Measurements from ENCODE around the gene MAST4. TPM values are rescaled to one million over a fixed set of nuclear protein-coding genes. Genes with fewer than 3 reads are reported as not detected.

Gene MAST4
- total RNA-seq, 1 donor from 2014 or later: 11.3 TPM

DNA sequence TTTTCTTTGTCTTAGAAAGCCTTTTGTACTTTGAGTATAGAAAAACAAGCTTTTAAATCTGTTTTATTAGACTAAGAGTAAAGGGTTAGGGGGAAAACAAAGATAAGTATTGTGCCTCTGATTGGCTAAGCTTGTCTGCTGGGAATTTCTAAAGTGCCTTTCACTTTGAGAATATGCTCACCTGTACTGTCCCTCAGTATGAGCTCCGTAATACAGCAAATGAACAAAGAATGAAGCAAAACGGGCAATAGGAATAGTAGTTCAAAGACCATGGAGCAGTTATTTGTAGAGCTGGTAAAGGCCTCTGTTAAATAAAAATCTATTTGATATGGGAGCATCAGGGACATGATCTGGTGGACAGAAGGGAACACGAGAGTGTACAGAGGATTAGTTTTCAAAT, 277.8 kb downstream of the MAST4 start:
- DNase-seq (ENCODE audit: low spot score): no peak
- TF ChIP-seq, protein P1, sequence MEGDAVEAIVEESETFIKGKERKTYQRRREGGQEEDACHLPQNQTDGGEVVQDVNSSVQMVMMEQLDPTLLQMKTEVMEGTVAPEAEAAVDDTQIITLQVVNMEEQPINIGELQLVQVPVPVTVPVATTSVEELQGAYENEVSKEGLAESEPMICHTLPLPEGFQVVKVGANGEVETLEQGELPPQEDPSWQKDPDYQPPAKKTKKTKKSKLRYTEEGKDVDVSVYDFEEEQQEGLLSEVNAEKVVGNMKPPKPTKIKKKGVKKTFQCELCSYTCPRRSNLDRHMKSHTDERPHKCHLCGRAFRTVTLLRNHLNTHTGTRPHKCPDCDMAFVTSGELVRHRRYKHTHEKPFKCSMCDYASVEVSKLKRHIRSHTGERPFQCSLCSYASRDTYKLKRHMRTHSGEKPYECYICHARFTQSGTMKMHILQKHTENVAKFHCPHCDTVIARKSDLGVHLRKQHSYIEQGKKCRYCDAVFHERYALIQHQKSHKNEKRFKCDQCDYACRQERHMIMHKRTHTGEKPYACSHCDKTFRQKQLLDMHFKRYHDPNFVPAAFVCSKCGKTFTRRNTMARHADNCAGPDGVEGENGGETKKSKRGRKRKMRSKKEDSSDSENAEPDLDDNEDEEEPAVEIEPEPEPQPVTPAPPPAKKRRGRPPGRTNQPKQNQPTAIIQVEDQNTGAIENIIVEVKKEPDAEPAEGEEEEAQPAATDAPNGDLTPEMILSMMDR (IDR thresholded peaks at IDR 0.05): no peak
- Mint-ChIP-seq H3K27me3 (ENCODE audit: low read depth) (no peaks in the 10 kb centered on the region), H3K4me3 (ENCODE audit: unreplicated experiment) (no peak overlapping the region), H3K9me3 (ENCODE audit: low read depth) (no peaks in the 10 kb centered on the region), H3K27ac (ENCODE audit: unreplicated experiment) (no peak overlapping the region), H3K36me3 (ENCODE audit: low read depth) (no peaks in the 10 kb centered on the region), H3K4me1 (ENCODE audit: low read depth) (peaks cover 17% of the 10 kb centered on the region)

- TF ChIP-seq, protein P1 (IDR thresholded peaks at IDR 0.05): no peak
- H3K36me3 Mint-ChIP-seq (ENCODE audit: low read depth): no peaks in the 10 kb centered on the region
- no peaks in the 10 kb centered on the region for H3K9me3 Mint-ChIP-seq (ENCODE audit: low read depth)
- no peak overlapping the region for H3K4me3 Mint-ChIP-seq (ENCODE audit: unreplicated experiment)
- peaks cover 12% of the 10 kb centered on the region for H3K4me1 Mint-ChIP-seq (ENCODE audit: low read depth)
- no peak for DNase-seq (ENCODE audit: low spot score)
- no peak overlapping the region for H3K27ac Mint-ChIP-seq (ENCODE audit: unreplicated experiment)
- no peaks in the 10 kb centered on the region for H3K27me3 Mint-ChIP-seq (ENCODE audit: low read depth)
Measured at GRCh38 chr5:66875315-66875714, 279.1 kb downstream of the MAST4 start.

DNA sequence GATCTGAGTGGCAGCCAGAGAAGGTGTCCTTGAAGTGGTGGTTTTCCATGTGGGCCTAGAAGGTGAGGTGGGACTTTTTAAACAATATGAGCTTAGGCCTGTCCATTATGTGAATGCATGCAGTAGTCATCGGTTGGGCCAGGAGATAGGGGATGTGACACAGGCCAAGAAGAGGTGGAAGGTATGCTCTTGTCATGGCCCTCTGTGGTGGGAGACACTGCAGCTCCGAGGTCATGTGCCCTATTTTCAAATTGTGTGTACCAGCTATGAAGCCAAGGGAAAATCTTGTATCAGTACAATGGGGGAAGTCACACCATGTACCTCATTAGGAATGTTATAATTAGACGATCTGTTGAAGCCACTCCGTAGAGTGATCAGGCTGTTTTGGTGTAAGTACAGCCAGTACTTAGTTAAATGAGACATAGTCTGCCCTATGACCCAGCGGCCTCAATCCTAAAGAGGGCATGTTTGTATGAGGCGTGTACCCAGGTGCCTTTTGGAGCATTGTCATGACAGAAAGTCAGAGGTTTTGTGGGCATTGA, 280.1 kb downstream of the MAST4 start:
- no peak for DNase-seq (ENCODE audit: low spot score)
- Mint-ChIP-seq H3K4me3 (ENCODE audit: unreplicated experiment) (no peak overlapping the region), H3K9me3 (ENCODE audit: low read depth) (no peaks in the 10 kb centered on the region), H3K27ac (ENCODE audit: unreplicated experiment) (no peak overlapping the region), H3K27me3 (ENCODE audit: low read depth) (no peaks in the 10 kb centered on the region), H3K36me3 (ENCODE audit: low read depth) (no peaks in the 10 kb centered on the region), H3K4me1 (ENCODE audit: low read depth) (peaks cover 18% of the 10 kb centered on the region)
- TF ChIP-seq, protein P1 (IDR thresholded peaks at IDR 0.05): no peak

DNA sequence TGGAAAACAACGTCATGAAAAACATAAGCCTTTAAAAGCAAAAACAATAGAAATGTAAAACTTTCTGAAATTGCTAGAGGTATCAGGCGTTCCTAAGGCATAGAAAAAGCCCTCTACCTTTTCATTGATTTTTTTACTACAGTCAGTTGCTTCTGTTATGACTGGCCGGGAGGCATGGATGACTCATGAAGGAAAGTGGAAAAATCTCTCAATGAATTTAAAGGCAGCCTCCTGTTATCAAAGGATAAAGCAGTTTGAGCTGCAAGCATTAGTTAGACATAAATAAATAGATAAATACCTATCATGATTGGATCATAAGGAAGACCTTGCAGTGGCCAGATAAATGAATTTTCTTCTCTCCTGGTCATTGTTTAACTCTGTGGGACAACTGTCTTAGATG, 281.6 kb downstream of the MAST4 start:
- Mint-ChIP-seq H3K36me3 (ENCODE audit: low read depth) (no peaks in the 10 kb centered on the region), H3K4me1 (ENCODE audit: low read depth) (peaks cover 31% of the 10 kb centered on the region), H3K4me3 (ENCODE audit: unreplicated experiment) (no peak overlapping the region), H3K27ac (ENCODE audit: unreplicated experiment) (no peak overlapping the region), H3K9me3 (ENCODE audit: low read depth) (no peaks in the 10 kb centered on the region), H3K27me3 (ENCODE audit: low read depth) (no peaks in the 10 kb centered on the region)
- no peak for DNase-seq (ENCODE audit: low spot score)
- TF ChIP-seq, protein P1 (IDR thresholded peaks at IDR 0.05): no peak

DNA sequence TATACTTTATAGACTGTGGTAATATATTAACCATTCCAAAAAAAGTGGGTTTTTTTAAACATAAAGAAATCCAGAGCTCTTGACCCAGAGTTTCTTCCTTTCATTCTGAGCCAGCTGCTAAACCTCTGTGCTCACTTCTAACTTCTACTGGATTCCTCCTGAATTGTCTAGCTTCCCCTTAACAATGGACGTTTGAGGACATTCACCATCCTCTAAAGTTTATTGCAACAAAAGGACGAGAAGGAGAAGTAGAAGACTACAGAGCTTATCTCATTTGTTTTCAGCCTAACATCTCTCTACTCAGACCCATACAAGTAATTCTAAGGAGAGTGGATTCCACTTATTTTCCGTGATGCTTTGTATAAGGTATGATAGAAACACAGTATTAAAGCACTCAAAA, 284.2 kb downstream of the MAST4 start:
- no peak for DNase-seq (ENCODE audit: low spot score)
- H3K27ac Mint-ChIP-seq (ENCODE audit: unreplicated experiment): no peak overlapping the region
- H3K4me3 Mint-ChIP-seq (ENCODE audit: unreplicated experiment): no peak overlapping the region
- H3K4me1 Mint-ChIP-seq (ENCODE audit: low read depth): peaks cover 28% of the 10 kb centered on the region
- TF ChIP-seq, protein P1 (IDR thresholded peaks at IDR 0.05): no peak
- H3K9me3 Mint-ChIP-seq (ENCODE audit: low read depth): no peaks in the 10 kb centered on the region
- no peaks in the 10 kb centered on the region for H3K36me3 Mint-ChIP-seq (ENCODE audit: low read depth)
- H3K27me3 Mint-ChIP-seq (ENCODE audit: low read depth): no peaks in the 10 kb centered on the region
